HUES64 (cell line): ENCODE measurements around the gene EXOC7.

Experiments used
- H3K27ac ChIP-seq: 2 replicates; pipeline ENCODE4 v1.7.0; 2013; ENCODE audit warnings: low read depth, low read length, inconsistent platforms
- H3K27me3 ChIP-seq: 2 replicates; pipeline ENCODE4 v1.6.1; 2013; ENCODE audit warnings: mild to moderate bottlenecking, low read length; ENCODE audit not compliant: insufficient read depth
- H3K36me3 ChIP-seq: 2 replicates; pipeline ENCODE4 v1.6.1; 2013; ENCODE audit warnings: mild to moderate bottlenecking, low read length; ENCODE audit not compliant: insufficient read depth
- H3K4me1 ChIP-seq: 2 replicates; pipeline ENCODE4 v1.6.1; 2013; ENCODE audit warnings: mild to moderate bottlenecking, low read length, moderate library complexity; ENCODE audit not compliant: insufficient read depth
- H3K4me3 ChIP-seq: 2 replicates; pipeline ENCODE4 v1.5.1; 2013; ENCODE audit warnings: mild to moderate bottlenecking, low read length, moderate library complexity
- H3K9ac ChIP-seq: 2 replicates; pipeline ENCODE4 v1.6.1; 2013; ENCODE audit warnings: mild to moderate bottlenecking, low read depth, low read length
- H3K9me3 ChIP-seq: 2 replicates; pipeline ENCODE4 v1.6.1; 2013; ENCODE audit warnings: low read depth, low read length; ENCODE audit not compliant: insufficient read depth
- WGBS: fragments of 150-250, 120-280 bp; methylation state at CpG from one replicate; pipeline ENCODE4 v1.1.7; 2013; ENCODE audit warnings: missing lambda C conversion rate; 5-methylcytosine and 5-hydroxymethylcytosine counted together

The EXOC7 gene

GRCh38 chr17:76106703-76107102 lies 3.1 kb upstream of the EXOC7 start:
- peaks cover 16% of the 10 kb centered on the region for H3K4me1 ChIP-seq
- no peak overlapping the region for H3K4me3 ChIP-seq
- H3K9me3 ChIP-seq: no peaks in the 10 kb centered on the region
- no peak overlapping the region for H3K9ac ChIP-seq
- no peaks in the 10 kb centered on the region for H3K27me3 ChIP-seq
- 92% methylated on average over 3 of the region's 3 CpGs for WGBS
- peak overlapping the region; percentile 67; the same call in 1 of the 2 replicates for H3K27ac ChIP-seq
- H3K36me3 ChIP-seq: peaks cover 6% of the 10 kb centered on the region

DNA sequence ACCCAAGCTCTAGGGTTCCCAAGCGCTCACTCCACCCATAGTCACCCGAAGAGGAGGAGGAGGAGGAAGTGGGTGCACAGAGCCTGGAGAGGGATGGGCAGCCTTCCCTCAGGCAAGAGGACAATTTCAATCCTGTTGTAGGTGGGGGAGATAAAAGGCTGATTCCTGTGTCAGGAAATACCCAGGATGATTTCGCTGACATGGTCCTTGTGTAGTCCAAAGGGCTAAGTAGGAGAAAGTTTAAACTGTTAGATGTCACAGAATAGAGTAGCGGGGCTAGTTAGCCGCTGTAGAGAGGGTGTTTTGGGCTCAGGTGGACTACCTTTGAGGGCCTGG lies 1.3 kb upstream of the EXOC7 start:
- no peaks in the 10 kb centered on the region for H3K9me3 ChIP-seq
- H3K27me3 ChIP-seq: no peaks in the 10 kb centered on the region
- H3K36me3 ChIP-seq: peaks cover 25% of the 10 kb centered on the region
- 95% methylated on average over 4 of the region's 5 CpGs for WGBS
- H3K4me1 ChIP-seq: peaks cover 16% of the 10 kb centered on the region
- H3K27ac ChIP-seq: no peak overlapping the region
- no peak overlapping the region for H3K4me3 ChIP-seq
- no peak overlapping the region for H3K9ac ChIP-seq

DNA sequence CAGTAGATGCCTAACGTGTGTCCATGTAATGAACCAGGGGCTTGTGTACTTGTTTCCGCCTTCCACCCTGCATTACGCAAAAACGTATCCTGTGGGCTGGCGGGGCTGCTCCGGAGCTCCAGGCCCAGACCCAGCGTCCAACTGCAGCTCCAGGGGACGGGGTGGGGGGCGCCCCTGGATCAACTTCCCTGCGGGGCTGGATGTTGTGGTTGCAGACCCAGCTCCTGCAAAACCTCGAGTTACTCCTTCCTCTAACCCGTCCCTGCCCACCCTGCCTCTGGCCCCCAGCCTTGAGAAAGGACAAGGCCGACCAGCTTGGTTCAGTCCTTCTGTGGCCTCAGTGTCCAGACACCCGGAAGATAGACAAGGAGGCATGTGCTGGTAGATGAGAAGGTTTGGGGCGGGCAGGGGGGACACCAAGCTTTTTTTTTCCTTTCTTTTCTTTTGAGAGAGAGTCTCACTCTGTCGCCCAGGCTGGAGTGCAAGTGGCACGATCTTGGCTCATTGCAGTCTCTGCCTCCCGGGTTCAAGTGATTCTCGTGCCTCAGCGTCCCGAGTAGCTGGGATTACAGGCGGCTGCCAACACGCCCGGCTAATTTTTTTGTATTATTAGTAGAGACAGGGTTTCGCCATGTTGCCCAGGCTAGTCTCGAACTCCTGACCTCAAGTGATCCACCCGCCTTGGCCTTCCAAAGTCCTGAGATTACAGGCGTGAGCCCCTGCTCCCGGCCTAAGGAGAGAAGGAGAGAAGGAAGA lies 731 bp upstream of the EXOC7 start:
- no peaks in the 10 kb centered on the region for H3K9me3 ChIP-seq
- H3K9ac ChIP-seq: peak overlapping the region; percentile 73
- 87% methylated on average over 29 of the region's 29 CpGs for WGBS
- H3K4me3 ChIP-seq: peak overlapping the region; percentile 79
- H3K36me3 ChIP-seq: peaks cover 30% of the 10 kb centered on the region
- no peaks in the 10 kb centered on the region for H3K27me3 ChIP-seq
- H3K4me1 ChIP-seq: peaks cover 16% of the 10 kb centered on the region
- peak overlapping the region; percentile 93 for H3K27ac ChIP-seq

DNA sequence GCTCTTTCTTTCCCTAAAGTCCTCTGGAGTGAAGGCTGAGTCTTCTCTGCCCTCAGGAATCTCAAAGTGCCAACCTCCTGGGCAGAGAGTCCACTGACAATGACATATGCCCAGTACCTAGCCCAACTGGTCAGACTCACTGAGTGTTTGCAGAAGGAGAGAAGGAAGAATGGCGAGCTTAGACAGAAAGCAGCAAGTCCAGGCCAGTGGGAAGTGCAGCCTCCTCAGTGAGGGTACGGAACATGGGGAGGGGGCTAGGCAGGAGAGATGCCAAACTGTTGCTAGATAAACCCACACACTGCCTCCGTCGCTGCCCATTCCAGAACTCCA lies 678 bp downstream of the EXOC7 start:
- H3K27me3 ChIP-seq: no peaks in the 10 kb centered on the region
- WGBS: 2% methylated on average over 4 of the region's 4 CpGs
- H3K4me1 ChIP-seq: peaks cover 16% of the 10 kb centered on the region
- H3K36me3 ChIP-seq: peaks cover 37% of the 10 kb centered on the region
- H3K27ac ChIP-seq: no peak overlapping the region
- H3K4me3 ChIP-seq: peak overlapping the region; percentile 79
- no peaks in the 10 kb centered on the region for H3K9me3 ChIP-seq
- H3K9ac ChIP-seq: peak overlapping the region; percentile 73

DNA sequence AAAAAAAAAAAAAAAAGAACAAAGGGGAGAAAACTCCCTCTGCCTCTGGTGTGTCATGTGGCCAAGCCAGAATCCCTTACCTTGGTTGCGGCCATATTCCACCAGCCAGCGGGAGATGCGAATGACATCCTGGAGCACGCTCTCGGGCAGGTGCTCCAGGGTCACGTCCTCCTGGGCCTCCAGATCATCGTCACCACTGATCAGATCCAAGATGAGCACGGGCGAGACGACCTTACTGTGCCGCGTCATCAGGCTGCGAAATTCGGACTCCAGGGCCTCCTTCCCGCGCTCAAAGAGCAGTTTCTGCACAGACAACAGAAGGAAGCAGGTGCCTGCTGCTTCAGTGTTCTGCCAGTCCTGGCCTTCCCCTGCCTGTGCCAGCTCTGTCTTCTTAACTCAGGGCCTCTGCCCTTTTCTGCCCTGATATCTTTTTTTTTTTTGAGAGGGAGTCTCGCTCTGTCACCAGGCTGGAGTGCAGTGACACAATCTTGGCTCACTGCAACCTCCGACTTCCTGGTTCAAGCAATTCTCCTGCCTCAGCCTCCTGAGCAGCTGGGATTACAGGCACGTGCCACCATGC lies 5.8 kb downstream of the EXOC7 start:
- Histone ChIP-seq H3K9ac (no peak overlapping the region), H3K27me3 (no peaks in the 10 kb centered on the region), H3K36me3 (peaks cover 88% of the 10 kb centered on the region), H3K4me1 (no peaks in the 10 kb centered on the region), H3K4me3 (no peak overlapping the region), H3K9me3 (no peaks in the 10 kb centered on the region), H3K27ac (no peak overlapping the region)
- WGBS: 94% methylated on average over 19 of the region's 19 CpGs

- H3K4me1 ChIP-seq: no peaks in the 10 kb centered on the region
- no peaks in the 10 kb centered on the region for H3K27me3 ChIP-seq
- no peak overlapping the region for H3K9ac ChIP-seq
- no peak overlapping the region for H3K27ac ChIP-seq
- no peak overlapping the region for H3K4me3 ChIP-seq
- H3K9me3 ChIP-seq: no peaks in the 10 kb centered on the region
- 91% methylated on average over 13 of the region's 13 CpGs for WGBS
- peaks cover 91% of the 10 kb centered on the region for H3K36me3 ChIP-seq
Observed at GRCh38 chr17:76095943-76096342, 7.6 kb downstream of the EXOC7 start.

- Histone ChIP-seq H3K9me3 (no peaks in the 10 kb centered on the region), H3K4me1 (no peaks in the 10 kb centered on the region), H3K27me3 (no peaks in the 10 kb centered on the region), H3K27ac (no peak overlapping the region), H3K9ac (no peak overlapping the region), H3K4me3 (no peak overlapping the region), H3K36me3 (peaks cover 91% of the 10 kb centered on the region)
- 93% methylated on average over 11 of the region's 11 CpGs for WGBS
Observed at GRCh38 chr17:76094046-76094445, 9.5 kb downstream of the EXOC7 start.

GRCh38 chr17:76092526-76093413 lies 10.8 kb downstream of the EXOC7 start:
- Histone ChIP-seq H3K27me3 (no peaks in the 10 kb centered on the region), H3K27ac (no peak overlapping the region), H3K36me3 (peaks cover 98% of the 10 kb centered on the region), H3K4me1 (no peaks in the 10 kb centered on the region), H3K4me3 (no peak overlapping the region), H3K9me3 (no peaks in the 10 kb centered on the region), H3K9ac (no peak overlapping the region)
- 96% methylated on average over 20 of the region's 20 CpGs for WGBS

GRCh38 chr17:76091526-76092286 lies 11.9 kb downstream of the EXOC7 start:
- Histone ChIP-seq H3K27me3 (no peaks in the 10 kb centered on the region), H3K36me3 (peaks cover 98% of the 10 kb centered on the region), H3K4me3 (no peak overlapping the region), H3K9ac (no peak overlapping the region), H3K9me3 (no peaks in the 10 kb centered on the region), H3K4me1 (no peaks in the 10 kb centered on the region), H3K27ac (no peak overlapping the region)
- 89% methylated on average over 23 of the region's 23 CpGs for WGBS

DNA sequence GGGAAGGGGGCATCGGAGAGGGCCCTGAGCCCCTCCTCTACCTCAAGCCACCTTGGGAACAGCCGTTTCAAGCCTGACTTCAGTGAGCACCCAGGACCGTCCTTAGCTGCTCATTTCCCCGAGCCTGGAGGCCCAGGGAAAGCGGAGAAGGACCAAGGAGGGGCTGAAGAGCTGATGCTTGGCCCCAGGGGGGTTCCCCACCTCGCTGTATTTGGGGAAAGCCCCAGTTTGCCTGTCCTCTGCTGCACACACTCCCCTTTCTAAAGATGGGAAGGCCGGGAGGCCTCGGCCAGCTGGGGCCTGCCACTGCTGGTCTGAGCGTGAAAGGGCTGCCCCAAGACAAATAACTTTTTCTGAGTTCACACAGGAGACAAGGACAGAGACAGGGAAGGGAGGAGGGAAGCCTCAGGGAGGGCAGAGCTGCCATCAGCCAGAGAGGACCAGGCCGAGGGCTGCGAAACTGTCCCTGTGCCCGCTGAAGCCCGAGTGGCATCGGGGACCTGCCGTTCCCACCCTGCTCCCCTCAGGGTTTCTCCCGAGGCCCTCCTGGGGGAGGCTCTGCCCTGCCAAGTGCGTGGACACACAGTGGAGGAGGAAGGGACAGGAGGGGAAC lies 13.0 kb downstream of the EXOC7 start:
- no peaks in the 10 kb centered on the region for H3K27me3 ChIP-seq
- H3K27ac ChIP-seq: no peak overlapping the region
- H3K4me1 ChIP-seq: no peaks in the 10 kb centered on the region
- H3K9me3 ChIP-seq: no peaks in the 10 kb centered on the region
- 95% methylated on average over 17 of the region's 17 CpGs for WGBS
- no peak overlapping the region for H3K9ac ChIP-seq
- H3K36me3 ChIP-seq: peaks cover 95% of the 10 kb centered on the region
- no peak overlapping the region for H3K4me3 ChIP-seq
